Gastrocnemius medialis (tissue), 4 donors: Measurements from ENCODE around the gene RAB44.

ENCODE experiments used
- POLR2A ChIP-seq, 2 donors: fragments of 450-650 bp; IDR thresholded peaks; one replicate each; pipeline ENCODE4 v1.6.1; 2017; ENCODE audit warnings: antibody characterized with exemption in 2 of 2, mild to moderate bottlenecking in 2 of 2, moderate library complexity in 2 of 2
- TF ChIP-seq, protein P1 (sequence below), 5 experiments: fragments of 450-650 bp in 3 of 5; fragments of 200-600 bp in 2 of 5; sonication (generic) in 2 of 5; IDR thresholded peaks in 4 of 5; conservative IDR thresholded peaks in 1 of 5; 1 replicate in 4 of 5; 2 replicates in 1 of 5; pipeline ENCODE4 v1.5.1; 2016 to 2019; ENCODE audit warnings: antibody characterized with exemption in 5 of 5, mild to moderate bottlenecking in 3 of 5, moderate library complexity in 3 of 5

DNA sequence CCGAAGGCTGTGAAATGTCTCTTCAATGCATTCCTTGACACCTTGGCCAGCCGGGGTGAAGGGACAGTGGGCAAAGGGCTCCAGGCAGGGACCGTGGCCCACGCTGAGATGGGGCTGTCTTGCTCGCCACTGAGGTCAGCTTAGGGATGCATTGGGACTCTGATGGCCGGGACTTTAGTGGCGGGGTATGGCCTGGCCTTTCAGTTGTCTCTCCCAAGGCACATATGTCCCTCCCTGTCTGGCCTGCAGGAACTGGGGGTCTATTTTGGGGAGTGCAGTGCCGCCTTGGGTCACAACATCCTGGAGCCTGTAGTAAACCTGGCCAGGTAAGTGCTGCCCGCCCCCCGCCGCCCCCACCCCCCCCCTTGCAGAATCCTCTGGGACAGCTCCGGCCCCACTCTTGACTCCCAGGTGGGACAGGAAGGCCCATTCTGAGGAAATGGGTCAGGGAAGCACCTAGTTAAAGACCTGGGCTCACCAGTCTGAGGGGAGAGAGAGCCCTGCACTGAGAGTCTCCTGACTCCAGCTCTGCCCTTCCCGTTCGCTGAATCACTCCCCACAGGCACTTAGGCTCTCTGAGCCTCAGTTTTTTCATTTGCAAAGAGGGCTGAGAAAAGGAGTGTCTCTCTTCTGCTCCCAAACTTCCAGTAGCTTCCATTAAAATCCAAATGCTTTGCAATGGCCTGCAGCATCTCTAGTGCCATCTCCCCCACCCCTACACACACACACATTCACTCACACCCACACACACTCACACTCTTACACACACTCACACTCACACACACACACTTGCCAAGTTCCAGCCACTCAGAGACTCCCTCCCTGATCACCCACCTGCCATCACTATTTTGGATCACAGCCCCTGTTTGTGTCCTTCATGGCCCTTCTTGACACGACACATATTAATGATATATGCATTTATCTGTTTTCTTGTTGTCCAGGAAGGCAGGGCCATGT is 33.1 kb downstream of the RAB44 start:
- TF ChIP-seq, protein P1, sequence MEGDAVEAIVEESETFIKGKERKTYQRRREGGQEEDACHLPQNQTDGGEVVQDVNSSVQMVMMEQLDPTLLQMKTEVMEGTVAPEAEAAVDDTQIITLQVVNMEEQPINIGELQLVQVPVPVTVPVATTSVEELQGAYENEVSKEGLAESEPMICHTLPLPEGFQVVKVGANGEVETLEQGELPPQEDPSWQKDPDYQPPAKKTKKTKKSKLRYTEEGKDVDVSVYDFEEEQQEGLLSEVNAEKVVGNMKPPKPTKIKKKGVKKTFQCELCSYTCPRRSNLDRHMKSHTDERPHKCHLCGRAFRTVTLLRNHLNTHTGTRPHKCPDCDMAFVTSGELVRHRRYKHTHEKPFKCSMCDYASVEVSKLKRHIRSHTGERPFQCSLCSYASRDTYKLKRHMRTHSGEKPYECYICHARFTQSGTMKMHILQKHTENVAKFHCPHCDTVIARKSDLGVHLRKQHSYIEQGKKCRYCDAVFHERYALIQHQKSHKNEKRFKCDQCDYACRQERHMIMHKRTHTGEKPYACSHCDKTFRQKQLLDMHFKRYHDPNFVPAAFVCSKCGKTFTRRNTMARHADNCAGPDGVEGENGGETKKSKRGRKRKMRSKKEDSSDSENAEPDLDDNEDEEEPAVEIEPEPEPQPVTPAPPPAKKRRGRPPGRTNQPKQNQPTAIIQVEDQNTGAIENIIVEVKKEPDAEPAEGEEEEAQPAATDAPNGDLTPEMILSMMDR (IDR thresholded peaks at IDR 0.05 in 4 of 5, conservative IDR thresholded peaks at IDR 0.05 in 1 of 5), result no peak
- no peak for TF ChIP-seq POLR2A (IDR thresholded peaks at IDR 0.05)
